ENCODE data around the gene DND1.

Gene DND1

DNA sequence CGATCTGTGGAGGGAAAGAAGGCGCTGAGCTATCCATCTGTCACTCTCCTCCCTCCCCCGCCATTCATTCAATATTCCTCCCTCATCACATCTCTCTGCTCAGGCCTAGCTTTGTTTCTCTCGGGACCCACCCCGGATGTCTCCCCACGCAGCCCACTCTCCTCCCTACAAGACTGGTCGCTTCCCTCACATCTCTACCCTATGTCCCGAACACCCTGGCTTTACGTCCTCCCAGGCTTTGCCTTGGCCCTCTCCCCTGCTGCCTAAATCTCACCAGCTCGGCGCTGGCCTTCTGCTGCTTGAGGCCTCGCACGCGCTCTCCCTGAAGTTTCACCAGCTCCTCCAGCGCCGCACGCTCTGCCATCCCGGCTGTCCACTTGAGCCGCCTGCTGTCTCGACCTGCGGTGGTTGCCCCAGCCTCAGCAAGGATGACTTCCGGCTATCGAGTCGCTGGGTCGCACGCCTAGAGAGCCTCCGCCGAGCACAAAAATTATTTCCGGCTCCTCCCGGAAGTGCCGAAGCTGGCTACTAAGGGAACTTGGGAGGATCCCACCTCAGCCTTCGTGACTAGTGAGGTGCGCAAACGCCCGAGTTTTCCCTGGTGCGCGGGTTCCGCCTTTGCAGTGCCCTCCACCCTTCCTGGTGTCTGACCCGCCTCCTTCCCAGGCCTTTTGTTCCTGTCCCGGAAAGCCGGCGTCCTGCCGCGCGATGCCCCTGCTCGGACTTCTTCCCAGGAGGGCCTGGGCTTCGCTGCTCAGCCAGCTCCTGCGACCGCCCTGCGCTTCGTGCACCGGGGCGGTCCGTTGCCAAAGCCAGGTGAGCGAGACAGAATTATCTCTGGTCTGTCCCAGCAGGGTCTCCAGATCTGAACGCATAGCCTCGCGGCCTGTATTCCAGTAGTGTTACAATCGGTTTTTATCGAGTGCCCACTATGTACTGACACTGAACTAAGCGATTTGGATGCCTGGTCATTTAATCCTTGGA, 17.9 kb upstream of the DND1 start, which contains the start of the genes HARS1 and HARS2:
HARS1 (minus strand) TSS at position 430 of the 984 bp plus-strand sequence; CDS start at position 364, 66 bp downstream.
HARS2 (plus strand) TSS at position 515 of the 984 bp plus-strand sequence; CDS start at position 709, 194 bp downstream.
- Mint-ChIP-seq H3K4me3 (peak within 1 kb of the TSS; percentile 98 to 100 (median 98)), H3K27ac (peak within 1 kb of the TSS; percentile 83 to 98 (median 92)), H3K4me1 (peaks cover 24% of the 10 kb centered on the region), H3K27me3 (ENCODE audit: low read depth) (no peaks in the 10 kb centered on the region), H3K9me3 (no peaks in the 10 kb centered on the region), H3K36me3 (ENCODE audit: low read depth) (peaks cover 31% of the 10 kb centered on the region)
- TF ChIP-seq, protein P1, sequence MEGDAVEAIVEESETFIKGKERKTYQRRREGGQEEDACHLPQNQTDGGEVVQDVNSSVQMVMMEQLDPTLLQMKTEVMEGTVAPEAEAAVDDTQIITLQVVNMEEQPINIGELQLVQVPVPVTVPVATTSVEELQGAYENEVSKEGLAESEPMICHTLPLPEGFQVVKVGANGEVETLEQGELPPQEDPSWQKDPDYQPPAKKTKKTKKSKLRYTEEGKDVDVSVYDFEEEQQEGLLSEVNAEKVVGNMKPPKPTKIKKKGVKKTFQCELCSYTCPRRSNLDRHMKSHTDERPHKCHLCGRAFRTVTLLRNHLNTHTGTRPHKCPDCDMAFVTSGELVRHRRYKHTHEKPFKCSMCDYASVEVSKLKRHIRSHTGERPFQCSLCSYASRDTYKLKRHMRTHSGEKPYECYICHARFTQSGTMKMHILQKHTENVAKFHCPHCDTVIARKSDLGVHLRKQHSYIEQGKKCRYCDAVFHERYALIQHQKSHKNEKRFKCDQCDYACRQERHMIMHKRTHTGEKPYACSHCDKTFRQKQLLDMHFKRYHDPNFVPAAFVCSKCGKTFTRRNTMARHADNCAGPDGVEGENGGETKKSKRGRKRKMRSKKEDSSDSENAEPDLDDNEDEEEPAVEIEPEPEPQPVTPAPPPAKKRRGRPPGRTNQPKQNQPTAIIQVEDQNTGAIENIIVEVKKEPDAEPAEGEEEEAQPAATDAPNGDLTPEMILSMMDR (IDR thresholded peaks at IDR 0.05; ENCODE audit: unreplicated experiment in 3 of 3) = no peak

DNA sequence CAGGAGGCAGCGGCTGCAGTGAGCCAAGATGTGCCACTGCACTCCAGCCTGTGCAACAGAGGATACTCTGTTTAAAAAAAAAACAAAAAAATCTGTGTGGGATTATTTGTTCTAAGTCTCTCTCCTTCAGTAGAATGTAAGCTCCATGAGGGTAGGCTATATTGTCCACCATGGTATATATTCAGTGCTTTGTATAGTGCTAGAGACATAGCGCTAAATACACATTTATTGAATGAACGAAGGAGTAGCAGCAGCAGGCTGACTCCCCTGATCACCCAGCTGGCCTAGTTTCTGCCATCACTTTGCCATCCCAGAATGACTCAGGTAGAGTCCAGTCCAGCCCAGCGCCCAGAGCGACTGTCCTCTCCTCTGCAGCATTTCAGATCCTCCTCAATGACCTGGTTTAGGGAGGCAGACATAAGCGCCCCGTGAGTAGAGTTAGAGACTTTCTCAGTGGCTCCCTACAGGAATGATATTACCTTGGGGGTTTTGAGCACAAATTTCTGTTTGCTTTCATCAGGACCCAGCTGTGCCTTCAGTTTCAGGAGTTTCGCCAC, 17.1 kb upstream of the DND1 start:
- Mint-ChIP-seq H3K4me1 (peaks cover 24% of the 10 kb centered on the region), H3K4me3 (peak overlapping the region; percentile 98 to 100 (median 98)), H3K9me3 (no peaks in the 10 kb centered on the region), H3K36me3 (ENCODE audit: low read depth) (peaks cover 23% of the 10 kb centered on the region), H3K27me3 (ENCODE audit: low read depth) (no peaks in the 10 kb centered on the region), H3K27ac (peak overlapping the region; percentile 83 to 98 (median 92))
- TF ChIP-seq, protein P1 (IDR thresholded peaks at IDR 0.05; ENCODE audit: unreplicated experiment in 3 of 3) = no peak

DNA sequence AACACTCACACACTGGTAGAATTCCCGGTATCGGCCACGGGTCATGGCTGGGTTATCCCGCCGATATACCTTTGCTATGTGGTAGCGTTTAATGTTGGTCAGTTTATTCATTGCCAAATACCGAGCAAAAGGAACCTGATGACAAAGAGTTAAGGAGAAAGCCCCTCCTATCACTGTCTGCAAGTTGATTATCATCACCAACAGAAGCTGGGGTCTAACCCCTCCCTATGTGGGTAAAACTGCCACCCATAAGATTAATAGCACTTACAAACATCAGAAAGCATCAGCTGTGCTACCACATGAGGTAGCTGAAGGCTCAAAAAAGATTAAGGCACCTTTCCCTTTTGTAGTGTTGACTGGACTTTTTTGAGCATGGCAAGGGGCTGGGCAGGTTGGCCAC, 5.6 kb upstream of the DND1 start:
- TF ChIP-seq, protein P1 (IDR thresholded peaks at IDR 0.05; ENCODE audit: unreplicated experiment in 3 of 3) = no peak
- no peaks in the 10 kb centered on the region for H3K9me3 Mint-ChIP-seq
- peaks cover 64% of the 10 kb centered on the region for H3K36me3 Mint-ChIP-seq (ENCODE audit: low read depth)
- H3K4me1 Mint-ChIP-seq = no peaks in the 10 kb centered on the region
- no peak overlapping the region for H3K4me3 Mint-ChIP-seq
- no peak overlapping the region for H3K27ac Mint-ChIP-seq
- H3K27me3 Mint-ChIP-seq (ENCODE audit: low read depth) = no peaks in the 10 kb centered on the region

DNA sequence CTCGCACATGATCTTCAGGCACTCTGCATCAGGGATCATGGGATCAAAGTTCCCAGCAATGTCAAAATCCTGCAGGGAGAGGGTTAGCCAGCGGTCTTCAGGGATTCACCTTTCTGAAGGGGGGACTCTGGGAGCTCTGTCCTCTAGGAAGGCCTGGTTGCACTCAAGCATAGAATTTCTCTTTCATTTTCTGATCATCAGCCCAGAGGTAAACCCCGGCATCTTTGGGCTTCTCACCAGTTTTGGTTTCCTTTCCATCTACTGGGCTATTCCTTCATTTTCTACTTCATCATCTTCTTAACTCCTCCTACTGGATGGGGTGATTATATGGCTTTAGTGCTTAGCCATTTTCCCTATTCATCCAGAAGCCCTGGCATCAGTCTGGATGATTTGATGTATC, 4.6 kb upstream of the DND1 start:
- Mint-ChIP-seq H3K27me3 (ENCODE audit: low read depth) (no peaks in the 10 kb centered on the region), H3K9me3 (no peaks in the 10 kb centered on the region), H3K4me3 (no peak overlapping the region), H3K4me1 (no peaks in the 10 kb centered on the region), H3K36me3 (ENCODE audit: low read depth) (peaks cover 61% of the 10 kb centered on the region), H3K27ac (no peak overlapping the region)
- TF ChIP-seq, protein P1 (IDR thresholded peaks at IDR 0.05; ENCODE audit: unreplicated experiment in 3 of 3) = no peak

DNA sequence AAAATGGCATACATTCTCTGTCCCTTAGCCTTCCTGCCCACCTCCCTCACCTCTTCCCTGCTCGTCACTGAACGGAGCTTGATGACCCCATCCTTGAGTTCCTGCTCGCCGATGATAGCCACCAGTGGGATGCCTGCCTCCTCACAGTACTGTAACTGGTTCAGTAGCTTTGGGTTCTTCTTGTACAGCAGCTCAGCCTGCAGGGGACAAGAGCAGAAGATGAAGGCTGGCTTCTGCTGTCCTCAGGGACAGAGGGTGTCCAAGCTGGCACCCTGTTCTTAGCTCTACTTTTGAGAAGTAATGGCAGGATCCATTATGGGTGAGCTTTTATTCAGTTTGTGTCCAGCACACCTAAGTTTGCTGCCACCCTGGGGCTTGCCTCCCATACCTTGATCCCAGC, 1.3 kb upstream of the DND1 start:
- H3K9me3 Mint-ChIP-seq = no peaks in the 10 kb centered on the region
- H3K27ac Mint-ChIP-seq = no peak overlapping the region
- no peaks in the 10 kb centered on the region for H3K4me1 Mint-ChIP-seq
- no peaks in the 10 kb centered on the region for H3K27me3 Mint-ChIP-seq (ENCODE audit: low read depth)
- H3K4me3 Mint-ChIP-seq = no peak overlapping the region
- peaks cover 61% of the 10 kb centered on the region for H3K36me3 Mint-ChIP-seq (ENCODE audit: low read depth)
- TF ChIP-seq, protein P1 (IDR thresholded peaks at IDR 0.05; ENCODE audit: unreplicated experiment in 3 of 3) = no peak
